Psoas muscle (tissue), 8 donors: ENCODE data around the gene CCDC169. TPM values are rescaled to one million over a fixed set of nuclear protein-coding genes. Genes with fewer than 3 reads are reported as not detected.

ENCODE experiments used
- ATAC-seq, 4 donors: fragments of 200-7000 bp; cut with Tn5 transposase; one replicate each; pipeline ENCODE4 v1.9.1; 2020; ENCODE audit warnings: moderate library complexity in 3 of 4, mild to moderate bottlenecking in 2 of 4
- DNase-seq, 2 donors: peaks; one replicate each; pipeline ENCODE4 v3.0.0-alpha.2; 2020
- H3K27ac ChIP-seq: fragments of 200-600 bp; one replicate; pipeline ENCODE4 v1.8.0; 2022
- H3K27me3 ChIP-seq, 3 donors: fragments of 200-600 bp in 1 of 3; one replicate each; pipeline versions ENCODE4 v1.6.1 to v1.8.0; 2013 to 2022; ENCODE audit warnings: low read length in 2 of 3, mild to moderate bottlenecking in 2 of 3, moderate library complexity in 1 of 3; ENCODE audit not compliant: insufficient read depth in 3 of 3
- H3K36me3 ChIP-seq, 2 donors: fragments of 200-600 bp in 1 of 2; one replicate each; pipeline versions ENCODE4 v1.6.1 to v1.8.0; 2013 to 2022; ENCODE audit warnings: low read depth in 1 of 2, mild to moderate bottlenecking in 1 of 2, moderate library complexity in 1 of 2; ENCODE audit not compliant: insufficient read depth in 1 of 2
- H3K4me1 ChIP-seq: fragments of 200-600 bp; one replicate; pipeline ENCODE4 v1.8.0; 2022
- H3K4me3 ChIP-seq: fragments of 200-600 bp; one replicate; pipeline ENCODE4 v1.8.0; 2022; ENCODE audit warnings: mild to moderate bottlenecking
- H3K9me3 ChIP-seq: fragments of 200-600 bp; one replicate; pipeline ENCODE4 v1.8.0; 2022
- whole genome bisulfite sequencing, 3 donors: extraction: QIAGEN DNeasy Blood & Tissue Kit; methylation state at CpG; one replicate each; pipeline versions ENCODE4 v1.1.6 to v1.1.7; 2013; 5-methylcytosine and 5-hydroxymethylcytosine counted together
- intact Hi-C, 2 donors: fragments of 100-400 bp; cut with DNase I; formaldehyde crosslinking; loops; one replicate each; pipeline versions ENCODE4 v1.11.0 to v1.14.2; 2022
- polyA plus RNA-seq, 3 donors: library from polyadenylated mRNA; stranded (reverse); fragments of 200-250 nt; gene quantifications; one replicate each; pipeline ENCODE4 v1.2.3, GENCODE V29; 2013
- total RNA-seq, 4 donors: library from RNA; stranded (reverse); fragmentation: NEBNext Ultra II Directional in 2 of 4; extraction: Animal tissue kit (Norgen Biotek cat#: 25700) in 2 of 4; gene quantifications; one replicate each; pipeline versions ENCODE4 v1.2.1 to v1.2.4, GENCODE V29; 2021 to 2023
- TF ChIP-seq, protein P1 (sequence below): fragments of 200-600 bp; IDR thresholded peaks from one replicate; pipeline ENCODE4 v1.8.0; 2022; ENCODE audit warnings: antibody characterized with exemption
- donor health status: healthy with polysubstance abuse.
- donor health status: DM: no; HTN: no; CAD: no; lungs with moderate emphysema.
- donor health status: Bipolar disorder and iron deficiency.
- donor health status: healthy.
- donor health status: DM: yes; HTN: yes; CAD: no.
- donor health status: DM: no; HTN: no; CAD: no.
- donor health status: DM: no; HTN: no; CAD: no.
- donor health status: DM: yes; HTN: yes; CAD: no.

The CCDC169 gene
- total and polyA plus RNA-seq, 7 donors: 0.17 to 3.5 (median 0.49) TPM; not detected in 1

- ATAC-seq (peak in 1 of 4 donors; percentile 18), DNase-seq (no peak)
- no peaks in the 10 kb centered on the region for H3K9me3 ChIP-seq
- H3K4me3 ChIP-seq: peak overlapping the region; percentile 79
- H3K27ac ChIP-seq: no peak overlapping the region
- peaks cover 0 to 8% of the 10 kb centered on the region in 2 donors for H3K36me3 ChIP-seq
- TF ChIP-seq, protein P1, sequence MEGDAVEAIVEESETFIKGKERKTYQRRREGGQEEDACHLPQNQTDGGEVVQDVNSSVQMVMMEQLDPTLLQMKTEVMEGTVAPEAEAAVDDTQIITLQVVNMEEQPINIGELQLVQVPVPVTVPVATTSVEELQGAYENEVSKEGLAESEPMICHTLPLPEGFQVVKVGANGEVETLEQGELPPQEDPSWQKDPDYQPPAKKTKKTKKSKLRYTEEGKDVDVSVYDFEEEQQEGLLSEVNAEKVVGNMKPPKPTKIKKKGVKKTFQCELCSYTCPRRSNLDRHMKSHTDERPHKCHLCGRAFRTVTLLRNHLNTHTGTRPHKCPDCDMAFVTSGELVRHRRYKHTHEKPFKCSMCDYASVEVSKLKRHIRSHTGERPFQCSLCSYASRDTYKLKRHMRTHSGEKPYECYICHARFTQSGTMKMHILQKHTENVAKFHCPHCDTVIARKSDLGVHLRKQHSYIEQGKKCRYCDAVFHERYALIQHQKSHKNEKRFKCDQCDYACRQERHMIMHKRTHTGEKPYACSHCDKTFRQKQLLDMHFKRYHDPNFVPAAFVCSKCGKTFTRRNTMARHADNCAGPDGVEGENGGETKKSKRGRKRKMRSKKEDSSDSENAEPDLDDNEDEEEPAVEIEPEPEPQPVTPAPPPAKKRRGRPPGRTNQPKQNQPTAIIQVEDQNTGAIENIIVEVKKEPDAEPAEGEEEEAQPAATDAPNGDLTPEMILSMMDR: no peak
- WGBS, 3 donors: 14 to 22% (median 17%) methylated on average over 4 of the region's 4 CpGs
- H3K4me1 ChIP-seq: peaks cover 4% of the 10 kb centered on the region
- intact Hi-C loops: no loop called here
- no peaks in the 10 kb centered on the region for H3K27me3 ChIP-seq
These were observed 988 bp upstream of the CCDC169 start for GRCh38 chr13:36298535-36299068.

- H3K27ac ChIP-seq: no peak overlapping the region
- H3K27me3 ChIP-seq: no peaks in the 10 kb centered on the region
- TF ChIP-seq, protein P1: no peak
- WGBS, 3 donors: 50 to 87% (median 76%) methylated on average over 3 of the region's 3 CpGs
- no peaks in the 10 kb centered on the region for H3K9me3 ChIP-seq
- no peaks in the 10 kb centered on the region for H3K36me3 ChIP-seq
- intact Hi-C loops: no loop called here
- ATAC-seq (no peak), DNase-seq (no peak)
- H3K4me3 ChIP-seq: no peak overlapping the region
- H3K4me1 ChIP-seq: peaks cover 4% of the 10 kb centered on the region
These were observed 3.5 kb downstream of the CCDC169 start for GRCh38 chr13:36294096-36294495.

GRCh38 chr13:36293497-36293896 is 4.1 kb downstream of the CCDC169 start:
- no peaks in the 10 kb centered on the region for H3K36me3 ChIP-seq
- H3K27ac ChIP-seq: no peak overlapping the region
- ATAC-seq: no peak
- intact Hi-C loops: no loop called here
- H3K4me3 ChIP-seq: no peak overlapping the region
- peaks cover 3% of the 10 kb centered on the region for H3K4me1 ChIP-seq
- WGBS, 3 donors: 85 to 100% (median 88%) methylated on average over 1 of the region's 1 CpG
- no peaks in the 10 kb centered on the region for H3K9me3 ChIP-seq
- TF ChIP-seq, protein P1: no peak
- H3K27me3 ChIP-seq: no peaks in the 10 kb centered on the region
- no peak for DNase-seq

GRCh38 chr13:36288794-36289391 is 8.7 kb downstream of the CCDC169 start:
- DNase-seq (no peak), ATAC-seq (no peak)
- Histone ChIP-seq H3K9me3 (no peaks in the 10 kb centered on the region), H3K36me3 (no peaks in the 10 kb centered on the region), H3K27ac (no peak overlapping the region), H3K4me3 (no peak overlapping the region), H3K27me3 (no peaks in the 10 kb centered on the region), H3K4me1 (no peaks in the 10 kb centered on the region)
- intact Hi-C loops: loop anchor here in 1 of 2 donors (10.0 kb wide), 1 partner anchor 446 kb away; no protein-coding TSS in a partner anchor
- TF ChIP-seq, protein P1: no peak
